ENCODE results near the gene JAZF1. TPM values are rescaled to one million over a fixed set of nuclear protein-coding genes. Genes with fewer than 3 reads are reported as not detected.
A peak's percentile ranks its signal among the peaks of the same experiment; 100 is the strongest.

The JAZF1 gene
- total and polyA plus RNA-seq, 2 of the 4 experiments (the other 2 are of a cell fraction), result 8.4 to 10.5 TPM

DNA sequence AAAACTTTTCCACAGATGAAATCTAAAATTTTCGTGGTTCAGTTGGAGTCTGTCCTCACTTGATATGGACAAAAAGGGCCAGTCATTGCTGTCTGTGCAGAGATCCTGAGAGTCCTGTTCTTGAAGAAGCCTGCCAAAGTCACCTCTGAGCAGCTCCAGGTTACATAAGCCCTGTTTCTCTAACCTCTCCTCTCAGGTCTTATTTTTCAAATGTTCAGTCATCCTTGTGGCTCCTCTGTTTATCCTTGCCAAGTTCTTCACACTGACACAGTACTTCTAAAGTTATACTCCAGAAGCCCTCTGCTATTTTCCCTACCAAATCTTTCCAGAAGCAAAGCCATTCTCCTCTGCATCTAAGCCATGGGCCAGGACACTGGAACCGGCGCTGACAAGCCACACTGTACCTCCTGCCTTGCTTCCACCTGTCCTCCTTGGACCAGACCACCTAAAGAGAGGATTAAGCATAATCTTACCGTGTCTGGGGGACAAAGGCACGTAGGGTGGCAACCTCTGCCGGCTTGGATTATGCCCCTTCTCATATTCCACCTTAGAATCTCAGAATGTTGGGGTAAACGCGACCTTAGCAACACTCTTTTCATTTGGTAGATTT lies 161.6 kb downstream of the JAZF1 start:
- Histone ChIP-seq H4K20me1 (ENCODE audit: insufficient read depth, low read length) (peaks cover 26% of the 10 kb centered on the region; the same call in 1 of the 2 replicates), H3K27me3 (ENCODE audit: control insufficient read depth, insufficient read depth, low read length) (no peaks in the 10 kb centered on the region), H3K27ac (ENCODE audit: insufficient read depth, low read length) (no peak overlapping the region), H3K4me2 (ENCODE audit: low read depth, low read length) (no peak overlapping the region), H3K56ac (ENCODE audit: extremely low read depth, insufficient read depth, low read length) (no peak overlapping the region), H3K14ac (replicated peaks; ENCODE audit: low read depth, low read length) (no peak overlapping the region), H2BK5ac (ENCODE audit: low read depth, low read length, poor library complexity, severe bottlenecking) (no peak overlapping the region), H4K8ac (ENCODE audit: low read depth in 2 of 2, low read length in 2 of 2) (no peak overlapping the region), H3K23ac (ENCODE audit: low read depth, low read length) (no peak overlapping the region; the same call in 1 of the 2 replicates), H2BK15ac (ENCODE audit: low read depth, low read length) (no peak overlapping the region), H3K18ac (ENCODE audit: low read depth, low read length) (no peak overlapping the region), H2AK9ac (replicated peaks; ENCODE audit: low read depth, low read length, poor library complexity) (no peak overlapping the region), H2BK20ac (ENCODE audit: low read depth, low read length) (peak overlapping the region; percentile 40; the same call in 1 of the 2 replicates), H3K4me3 (ENCODE audit: insufficient read depth, low read depth, low read length) (no peak overlapping the region), H3K36me3 (ENCODE audit: control insufficient read depth, insufficient read depth, low read length) (0 out of 2 replicates have a peak, but pooled peaks cover 2% of the 10 kb centered on the region), H2BK120ac (ENCODE audit: low read depth, low read length) (no peak overlapping the region), H2AFZ (replicated peaks; ENCODE audit: low read length, poor library complexity) (no peak overlapping the region), H3K9me1 (ENCODE audit: insufficient read depth, low read length) (peaks cover 6% of the 10 kb centered on the region), H2AK5ac (ENCODE audit: low read depth, low read length) (peak overlapping the region; percentile 59; the same call in 1 of the 2 replicates), H3K4me1 (ENCODE audit: control insufficient read depth, insufficient read depth, low read length) (peaks cover 12% of the 10 kb centered on the region), H3K79me1 (ENCODE audit: low read depth in 1 of 2, low read length in 2 of 2) (peaks cover 7 to 61% of the 10 kb centered on the region in 2 experiments; a peak in 3 of 4 replicates), H3K9me3 (ENCODE audit: control insufficient read depth, insufficient read depth, low read length) (no peaks in the 10 kb centered on the region), H3K9ac (ENCODE audit: low read depth, low read length) (no peak overlapping the region), H3K4ac (ENCODE audit: low read depth, low read length) (no peak overlapping the region), H4K91ac (ENCODE audit: insufficient read depth, low read depth, low read length) (no peak overlapping the region), H4K5ac (ENCODE audit: low read depth, low read length) (no peak overlapping the region)
- ChIA-PET POLR2A (ENCODE audit: unreplicated experiment) (no interaction called here), CTCF (no interaction called here)
- DNase-seq, result peak; percentile 40
- BruUV-seq (replicated peaks), result no TSS peak
- dilution Hi-C loops (cut with HindIII; ENCODE audit: low sequenced_read_pairs, unreplicated experiment), result no loop called here
- ATAC-seq (ENCODE audit: low read depth), result peak; percentile 27; the same call in 1 of the 2 replicates
- in situ Hi-C loops (cut with MboI; ENCODE audit: low sequenced_read_pairs), result loop anchor here (25.0 kb wide), 1 partner anchor 232 kb away; no protein-coding TSS in a partner anchor
- 92% methylated on average over 2 of the region's 8 CpGs; no CpG with 5 or more reads in 1 of the 2 experiments for whole genome bisulfite sequencing, 2 experiments (ENCODE audit: extremely low coverage in 2 of 2, insufficient read length in 1 of 2)
- intact Hi-C loops (cut with micrococcal nuclease), result loop anchor here (1.0 to 2.0 kb wide), 2 partner anchors 98 to 330 kb away; no protein-coding TSS in a partner anchor
- TF ChIP-seq, protein P1, sequence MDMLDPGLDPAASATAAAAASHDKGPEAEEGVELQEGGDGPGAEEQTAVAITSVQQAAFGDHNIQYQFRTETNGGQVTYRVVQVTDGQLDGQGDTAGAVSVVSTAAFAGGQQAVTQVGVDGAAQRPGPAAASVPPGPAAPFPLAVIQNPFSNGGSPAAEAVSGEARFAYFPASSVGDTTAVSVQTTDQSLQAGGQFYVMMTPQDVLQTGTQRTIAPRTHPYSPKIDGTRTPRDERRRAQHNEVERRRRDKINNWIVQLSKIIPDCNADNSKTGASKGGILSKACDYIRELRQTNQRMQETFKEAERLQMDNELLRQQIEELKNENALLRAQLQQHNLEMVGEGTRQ (IDR thresholded peaks at IDR 0.05; ENCODE audit: low read depth, low read length), result no peak
- TF ChIP-seq MXI1 (IDR thresholded peaks at IDR 0.05; ENCODE audit: borderline replicate concordance, low read depth, low read length) (no peak), BHLHE40 (IDR thresholded peaks at IDR 0.05; ENCODE audit: low read depth, low read length) (no peak), NFE2L2 (IDR thresholded peaks at IDR 0.05; ENCODE audit: low read depth, low read length) (no peak), FOS (IDR thresholded peaks at IDR 0.05; ENCODE audit: low read depth, low read length) (no peak), RFX5 (IDR thresholded peaks at IDR 0.05; ENCODE audit: low read depth, low read length) (no peak), RAD21 (IDR thresholded peaks at IDR 0.05; ENCODE audit: low read length) (no peak), MAFK (IDR thresholded peaks at IDR 0.05; ENCODE audit: low read depth, low read length) (no peak), MAZ (IDR thresholded peaks at IDR 0.05; ENCODE audit: borderline replicate concordance, low read depth, low read length) (no peak), CEBPB (IDR thresholded peaks at IDR 0.05; ENCODE audit: low read depth, low read length) (no peak), CHD1 (IDR thresholded peaks at IDR 0.05; ENCODE audit: low read depth, low read length) (no peak), SMC3 (IDR thresholded peaks at IDR 0.05; ENCODE audit: low read depth, low read length) (no peak), RCOR1 (IDR thresholded peaks at IDR 0.05; ENCODE audit: insufficient replicate concordance, low read length) (no peak)
- TF ChIP-seq, protein P2, sequence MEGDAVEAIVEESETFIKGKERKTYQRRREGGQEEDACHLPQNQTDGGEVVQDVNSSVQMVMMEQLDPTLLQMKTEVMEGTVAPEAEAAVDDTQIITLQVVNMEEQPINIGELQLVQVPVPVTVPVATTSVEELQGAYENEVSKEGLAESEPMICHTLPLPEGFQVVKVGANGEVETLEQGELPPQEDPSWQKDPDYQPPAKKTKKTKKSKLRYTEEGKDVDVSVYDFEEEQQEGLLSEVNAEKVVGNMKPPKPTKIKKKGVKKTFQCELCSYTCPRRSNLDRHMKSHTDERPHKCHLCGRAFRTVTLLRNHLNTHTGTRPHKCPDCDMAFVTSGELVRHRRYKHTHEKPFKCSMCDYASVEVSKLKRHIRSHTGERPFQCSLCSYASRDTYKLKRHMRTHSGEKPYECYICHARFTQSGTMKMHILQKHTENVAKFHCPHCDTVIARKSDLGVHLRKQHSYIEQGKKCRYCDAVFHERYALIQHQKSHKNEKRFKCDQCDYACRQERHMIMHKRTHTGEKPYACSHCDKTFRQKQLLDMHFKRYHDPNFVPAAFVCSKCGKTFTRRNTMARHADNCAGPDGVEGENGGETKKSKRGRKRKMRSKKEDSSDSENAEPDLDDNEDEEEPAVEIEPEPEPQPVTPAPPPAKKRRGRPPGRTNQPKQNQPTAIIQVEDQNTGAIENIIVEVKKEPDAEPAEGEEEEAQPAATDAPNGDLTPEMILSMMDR (conservative IDR thresholded peaks at IDR 0.05; ENCODE audit: low read depth, low read length), result no peak
- TF ChIP-seq, protein P3, sequence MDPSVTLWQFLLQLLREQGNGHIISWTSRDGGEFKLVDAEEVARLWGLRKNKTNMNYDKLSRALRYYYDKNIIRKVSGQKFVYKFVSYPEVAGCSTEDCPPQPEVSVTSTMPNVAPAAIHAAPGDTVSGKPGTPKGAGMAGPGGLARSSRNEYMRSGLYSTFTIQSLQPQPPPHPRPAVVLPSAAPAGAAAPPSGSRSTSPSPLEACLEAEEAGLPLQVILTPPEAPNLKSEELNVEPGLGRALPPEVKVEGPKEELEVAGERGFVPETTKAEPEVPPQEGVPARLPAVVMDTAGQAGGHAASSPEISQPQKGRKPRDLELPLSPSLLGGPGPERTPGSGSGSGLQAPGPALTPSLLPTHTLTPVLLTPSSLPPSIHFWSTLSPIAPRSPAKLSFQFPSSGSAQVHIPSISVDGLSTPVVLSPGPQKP (IDR thresholded peaks at IDR 0.05; ENCODE audit: borderline replicate concordance, low read depth, low read length), result no peak

Measured in IMR-90 (cell line).